Epithelial cell of proximal tubule (primary cell): ENCODE measurements around the gene MEFV. TPM values are rescaled to one million over a fixed set of nuclear protein-coding genes. Genes with fewer than 3 reads are reported as not detected.

Source experiments
- DNase-seq: peaks from one replicate; pipeline ENCODE4 v3.0.0-alpha.2; 2011; ENCODE audit warnings: low read depth
- H3K4me3 ChIP-seq: 2 replicates; pipeline ENCODE4 v1.5.1; 2011; ENCODE audit warnings: low read depth, mild to moderate bottlenecking, low read length
- total RNA-seq: library from RNA; depleted of rRNA; stranded (reverse); fragments of >200 nt; gene quantifications from 2 replicates; pipeline ENCODE4 v1.2.3, GENCODE V29; 2015
- TF ChIP-seq, protein P1 (sequence below): conservative IDR thresholded peaks from 2 replicates; pipeline ENCODE4 v1.5.1; 2012; ENCODE audit warnings: low read depth, mild to moderate bottlenecking, low read length

Gene MEFV
- total RNA-seq, 1 donor from 2014 or later: not detected

DNA sequence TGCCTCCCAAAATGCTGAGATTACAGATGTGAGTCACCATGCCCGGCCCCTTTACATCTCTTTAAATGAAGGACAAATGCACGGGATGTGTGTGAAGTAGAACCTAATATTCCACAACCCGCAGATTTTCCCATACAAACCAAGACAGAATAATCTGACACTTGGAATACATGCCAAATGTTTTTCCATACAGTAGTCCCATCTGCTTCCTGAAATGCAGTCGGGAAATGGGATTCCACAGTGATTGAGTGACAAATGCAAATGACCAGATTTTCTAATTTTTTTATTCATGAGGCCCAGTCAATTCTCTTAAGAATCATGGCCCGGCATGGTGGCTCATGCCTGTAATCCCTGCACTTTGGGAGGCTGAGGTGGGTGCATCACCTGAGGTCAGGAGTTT lies 14.7 kb downstream of the MEFV start:
- H3K4me3 ChIP-seq: no peak overlapping the region
- no peak for DNase-seq
- TF ChIP-seq, protein P1, sequence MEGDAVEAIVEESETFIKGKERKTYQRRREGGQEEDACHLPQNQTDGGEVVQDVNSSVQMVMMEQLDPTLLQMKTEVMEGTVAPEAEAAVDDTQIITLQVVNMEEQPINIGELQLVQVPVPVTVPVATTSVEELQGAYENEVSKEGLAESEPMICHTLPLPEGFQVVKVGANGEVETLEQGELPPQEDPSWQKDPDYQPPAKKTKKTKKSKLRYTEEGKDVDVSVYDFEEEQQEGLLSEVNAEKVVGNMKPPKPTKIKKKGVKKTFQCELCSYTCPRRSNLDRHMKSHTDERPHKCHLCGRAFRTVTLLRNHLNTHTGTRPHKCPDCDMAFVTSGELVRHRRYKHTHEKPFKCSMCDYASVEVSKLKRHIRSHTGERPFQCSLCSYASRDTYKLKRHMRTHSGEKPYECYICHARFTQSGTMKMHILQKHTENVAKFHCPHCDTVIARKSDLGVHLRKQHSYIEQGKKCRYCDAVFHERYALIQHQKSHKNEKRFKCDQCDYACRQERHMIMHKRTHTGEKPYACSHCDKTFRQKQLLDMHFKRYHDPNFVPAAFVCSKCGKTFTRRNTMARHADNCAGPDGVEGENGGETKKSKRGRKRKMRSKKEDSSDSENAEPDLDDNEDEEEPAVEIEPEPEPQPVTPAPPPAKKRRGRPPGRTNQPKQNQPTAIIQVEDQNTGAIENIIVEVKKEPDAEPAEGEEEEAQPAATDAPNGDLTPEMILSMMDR: no peak

DNA sequence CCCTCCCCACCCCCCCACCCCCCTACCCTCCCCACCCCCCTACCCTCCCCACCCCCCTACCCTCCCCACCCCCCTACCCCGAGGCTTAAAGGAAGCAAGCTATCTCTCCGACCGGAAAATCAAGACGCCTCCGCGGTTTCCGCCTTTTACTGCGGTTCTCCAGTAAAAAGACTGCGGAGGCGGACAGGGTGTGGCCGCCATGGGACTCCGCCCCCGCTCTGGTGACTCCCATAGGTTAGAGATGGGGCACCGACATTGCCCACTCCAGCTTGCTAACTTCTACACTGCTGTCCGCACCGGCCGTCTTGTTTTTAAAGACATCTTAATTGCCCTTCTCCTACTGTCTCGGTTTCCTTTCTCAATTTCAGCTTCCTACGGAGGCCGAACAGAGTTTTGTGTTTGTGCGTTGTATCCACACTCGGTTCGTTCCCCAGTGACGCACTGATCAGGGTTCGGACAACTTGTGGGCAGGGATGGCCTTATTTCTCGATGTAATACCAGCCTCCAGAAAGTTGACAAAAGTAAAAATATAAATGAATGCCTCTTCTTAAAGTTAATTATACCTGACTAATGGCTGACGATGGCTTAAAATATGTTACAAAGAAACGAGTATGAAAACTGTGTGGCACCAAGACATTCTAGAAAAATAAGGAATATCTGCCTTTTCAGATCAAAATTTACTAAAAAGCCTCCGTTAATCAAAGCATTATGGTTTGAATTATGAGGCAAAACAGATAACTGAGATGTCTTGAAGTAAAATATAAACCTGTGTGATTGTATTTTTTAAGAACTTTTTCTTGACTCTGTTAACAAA lies 20.4 kb downstream of the MEFV start:
- TF ChIP-seq, protein P1: no peak
- no peak overlapping the region for H3K4me3 ChIP-seq
- DNase-seq: no peak

DNA sequence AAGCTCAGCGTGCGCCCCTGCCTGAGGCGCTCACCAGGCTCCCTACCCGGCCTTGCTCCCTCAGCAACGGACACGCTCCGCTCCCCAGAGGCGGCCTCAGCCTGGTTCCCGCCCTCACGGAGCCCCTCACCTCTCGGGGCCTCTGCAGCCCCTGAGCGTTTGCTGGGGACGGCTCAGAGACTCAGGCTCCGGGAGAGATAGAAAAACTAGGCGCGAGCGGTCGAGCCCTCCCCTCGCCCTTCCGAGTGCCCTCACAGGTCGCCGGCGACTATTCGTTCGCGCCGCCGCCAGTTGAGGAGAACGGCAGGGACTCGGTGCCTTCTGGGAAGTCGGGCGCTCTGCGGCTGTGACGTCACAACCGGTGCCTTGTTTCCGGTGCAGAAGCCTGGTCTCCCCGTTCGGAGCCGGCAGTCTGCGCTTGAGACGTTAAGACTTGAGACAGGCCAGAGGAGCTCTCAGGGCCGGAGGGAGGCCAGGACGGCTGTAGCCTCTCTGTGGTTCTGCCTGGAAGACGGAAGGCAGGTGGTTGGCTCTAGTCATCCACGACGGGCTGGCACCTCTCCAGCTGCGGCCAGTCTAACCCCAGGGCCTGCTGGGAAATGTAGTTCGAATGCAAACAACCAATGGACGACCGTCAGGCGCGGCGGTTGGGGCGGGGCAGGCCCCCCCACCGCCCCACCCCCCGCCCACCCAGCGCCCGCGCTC lies 21.4 kb downstream of the MEFV start, which contains the start of gene ZNF200:
Gene ZNF200 (minus strand): TSS at position 302 of the 705 bp plus-strand sequence. CDS start 1,403 bp downstream, outside the sequence.
- TF ChIP-seq, protein P1: no peak
- peak; percentile 52 for DNase-seq

DNA sequence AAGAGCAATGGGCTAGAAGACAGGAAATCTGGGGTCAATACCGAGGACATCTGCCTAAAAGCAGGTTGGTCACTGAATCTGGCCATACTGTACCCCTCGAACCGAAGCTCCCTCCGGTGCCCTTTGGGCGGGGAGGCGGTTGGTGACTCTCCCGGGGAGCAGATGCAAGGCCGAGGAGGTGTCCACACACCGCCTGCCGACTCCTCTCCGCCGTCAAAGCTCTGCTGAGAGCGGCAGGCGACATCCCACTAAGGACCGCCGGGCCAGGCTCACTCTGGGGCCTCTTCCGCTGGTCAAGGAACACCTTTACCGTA lies 21.9 kb downstream of the MEFV start:
- TF ChIP-seq, protein P1: no peak
- DNase-seq: no peak
- peak overlapping the region; percentile 96 for H3K4me3 ChIP-seq

More for the DNA sequence above, 21.4 kb downstream of the MEFV start, which contains the start of gene ZNF200:
- peak within 1 kb of the TSS; percentile 96 for H3K4me3 ChIP-seq

DNA sequence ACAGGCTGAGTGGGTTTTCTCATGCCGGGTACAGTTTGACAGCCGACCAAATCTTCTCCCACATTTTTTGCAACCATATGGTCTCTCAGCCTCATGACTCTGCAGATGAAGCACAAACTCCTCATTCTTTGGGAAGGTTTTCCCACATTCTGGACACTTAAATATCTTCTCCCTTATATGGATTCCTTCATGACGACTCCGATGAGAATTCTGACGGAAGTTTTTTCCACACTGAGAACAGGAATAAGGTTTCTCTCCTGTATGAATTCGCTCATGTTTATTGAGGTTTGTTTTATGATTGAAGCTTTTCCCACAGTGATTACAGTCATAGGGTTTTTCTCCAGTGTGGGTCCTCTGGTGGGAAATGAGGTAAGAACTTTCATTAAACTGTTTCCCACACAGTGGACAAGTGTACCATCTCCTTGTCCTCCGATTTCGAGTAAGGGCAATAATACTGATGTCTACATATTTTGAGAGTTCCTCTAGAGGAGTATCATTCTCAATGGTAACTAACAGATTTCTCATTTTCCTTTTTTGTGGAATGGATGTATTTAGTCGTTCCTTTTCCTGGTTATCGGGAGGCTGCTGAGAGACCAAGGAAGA lies 32.4 kb downstream of the MEFV start:
- TF ChIP-seq, protein P1: no peak
- no peak overlapping the region for H3K4me3 ChIP-seq
- DNase-seq: no peak

DNA sequence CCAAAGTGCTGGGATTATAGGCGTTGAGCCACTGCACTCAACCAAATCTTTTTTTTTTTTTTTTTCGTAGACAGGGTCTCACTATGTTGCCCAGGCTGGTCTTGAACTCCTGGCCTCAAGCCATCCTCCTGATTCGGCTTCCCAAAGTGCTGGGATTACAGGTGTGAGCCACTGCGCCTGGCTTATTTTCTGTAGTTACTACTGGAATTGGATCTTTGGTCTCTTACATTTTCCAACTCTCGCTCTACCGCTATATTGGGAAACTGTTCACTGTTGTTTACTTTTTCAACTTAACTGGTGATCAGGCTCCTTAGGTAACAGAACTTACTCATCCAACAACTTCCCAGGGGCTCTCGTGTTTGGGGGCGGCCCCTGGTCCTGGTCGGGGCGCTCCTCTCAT lies 35.6 kb downstream of the MEFV start:
- TF ChIP-seq, protein P1: no peak
- DNase-seq: no peak
- no peak overlapping the region for H3K4me3 ChIP-seq
